SW 1271 (cell line): ENCODE data around the gene TMEM14A.
"Not testable (repeated sequence)": the region's sequence is repeated elsewhere in the genome, so short reads cannot be mapped to it uniquely, and the experiment has no call there.

Source experiments
- DNase-seq, 2 experiments: peaks; one replicate each; lab custom pipeline; 2025; lab: John Stamatoyannopoulos, UW

The TMEM14A gene

GRCh38 chr6:52657870-52658269, 13.0 kb upstream of the TMEM14A start:
- DNase-seq, result no peak

DNA sequence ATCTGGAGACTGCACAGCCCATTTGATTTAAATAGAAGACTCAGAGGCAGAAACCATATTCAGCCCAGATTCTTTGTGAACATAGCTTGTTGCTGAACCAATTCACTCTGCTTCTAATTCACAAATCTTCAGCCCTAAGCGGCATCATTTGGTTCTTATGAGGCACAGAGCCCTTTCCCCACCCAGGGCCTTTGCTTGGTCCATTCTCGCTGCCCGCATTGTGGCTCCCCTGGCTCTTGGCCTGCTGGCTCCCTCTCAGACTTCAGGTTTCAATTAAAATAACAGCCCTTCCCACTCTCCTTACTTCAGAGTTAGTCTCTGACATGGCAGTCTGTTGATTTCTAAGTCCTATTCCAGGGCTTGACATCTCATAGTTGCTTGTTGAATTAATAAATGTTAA, 9.4 kb upstream of the TMEM14A start:
- DNase-seq, result no peak

GRCh38 chr6:52662031-52662430, 8.9 kb upstream of the TMEM14A start:
- DNase-seq, result no peak

DNA sequence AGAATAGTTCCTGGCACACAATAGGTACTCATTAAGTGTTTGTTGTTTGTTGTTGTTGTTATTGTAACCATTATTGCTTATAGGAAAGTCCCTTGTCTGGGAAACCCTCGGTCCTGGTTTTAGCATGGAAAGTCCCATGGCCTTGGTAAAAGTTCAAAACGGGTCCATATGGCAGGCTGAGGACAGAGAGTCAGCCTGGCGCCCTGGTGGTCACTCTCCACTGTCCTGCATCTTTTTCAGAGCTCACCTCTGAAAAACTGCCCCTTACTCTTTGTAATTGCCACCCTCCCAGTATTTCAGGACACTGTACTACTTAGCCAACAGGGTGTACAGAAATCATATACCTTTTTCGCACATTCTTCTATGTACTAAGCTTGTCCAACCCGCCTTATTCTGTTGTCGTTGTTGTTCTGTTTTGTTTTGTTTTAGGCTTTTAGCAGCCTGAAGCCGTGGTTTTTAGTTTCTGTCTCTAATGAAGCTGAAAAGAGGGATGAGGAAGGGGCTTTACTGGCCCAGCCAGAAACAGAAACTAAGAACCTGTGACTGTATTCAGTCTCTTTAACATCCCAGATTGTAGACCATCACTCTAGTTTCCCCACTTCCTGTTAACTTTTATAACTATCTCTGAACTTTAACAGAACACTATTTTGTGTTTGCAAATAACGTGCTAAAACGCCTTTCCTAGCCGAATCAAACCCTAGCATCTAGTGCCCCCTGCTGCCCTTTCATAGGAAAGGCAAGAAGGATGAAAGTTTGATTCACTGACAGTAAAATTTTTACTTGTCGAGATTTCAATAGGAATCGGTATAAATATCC, 7.6 kb upstream of the TMEM14A start:
- DNase-seq, result peak in 1 of 2 experiments; percentile 66

GRCh38 chr6:52663936-52664185, 7.1 kb upstream of the TMEM14A start:
- no peak for DNase-seq

- peak; percentile 83 to 89 for DNase-seq
Measured at GRCh38 chr6:52664186-52664990, 6.5 kb upstream of the TMEM14A start.

GRCh38 chr6:52664991-52665686, 5.8 kb upstream of the TMEM14A start:
- DNase-seq, result no peak

DNA sequence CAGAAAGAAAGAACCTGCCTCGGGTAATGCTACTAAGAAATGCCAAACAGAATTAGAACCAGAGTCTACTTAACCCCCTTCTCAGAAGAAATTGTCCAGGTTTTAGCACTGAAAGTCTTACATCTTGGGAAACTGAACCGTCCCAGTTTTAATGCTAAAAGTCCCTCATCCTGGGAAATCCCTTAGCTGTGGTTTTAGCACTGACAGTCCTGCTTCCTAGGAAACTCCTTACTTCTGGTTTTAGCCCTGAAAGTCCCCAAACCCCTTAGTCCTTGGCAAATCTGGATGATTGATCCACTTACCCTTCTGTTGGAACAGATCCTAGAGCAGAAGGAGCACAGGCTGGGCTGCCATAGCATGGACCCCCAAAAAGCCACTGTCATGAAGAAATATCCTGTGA, 4.8 kb upstream of the TMEM14A start:
- DNase-seq, result no peak

GRCh38 chr6:52666523-52666922, 4.4 kb upstream of the TMEM14A start:
- DNase-seq, result no peak

GRCh38 chr6:52667572-52667971, 3.3 kb upstream of the TMEM14A start:
- DNase-seq, result no peak

DNA sequence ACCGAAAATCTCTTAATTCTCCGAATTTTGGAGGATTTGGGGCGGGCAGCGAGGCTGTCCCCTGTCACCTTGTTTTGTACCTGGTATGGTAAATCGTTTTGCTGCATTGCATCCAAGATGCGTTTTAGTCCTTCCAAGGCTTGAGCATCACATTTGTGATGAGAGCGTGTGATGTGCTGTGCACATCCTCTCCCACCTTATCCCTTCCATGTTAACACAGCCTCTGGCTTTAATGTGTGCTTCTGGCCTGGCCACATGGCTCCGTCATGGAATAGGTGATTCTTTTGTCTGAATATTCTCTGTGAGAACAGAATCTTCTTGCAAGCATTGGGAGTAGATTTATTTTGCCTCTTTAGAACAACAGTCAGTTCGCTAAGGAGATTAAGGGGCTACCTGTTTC, 763 bp downstream of the TMEM14A start:
- no peak for DNase-seq

- peak in 1 of 2 experiments; percentile 3 for DNase-seq
Measured at GRCh38 chr6:52672412-52673025, 1.6 kb downstream of the TMEM14A start.

DNA sequence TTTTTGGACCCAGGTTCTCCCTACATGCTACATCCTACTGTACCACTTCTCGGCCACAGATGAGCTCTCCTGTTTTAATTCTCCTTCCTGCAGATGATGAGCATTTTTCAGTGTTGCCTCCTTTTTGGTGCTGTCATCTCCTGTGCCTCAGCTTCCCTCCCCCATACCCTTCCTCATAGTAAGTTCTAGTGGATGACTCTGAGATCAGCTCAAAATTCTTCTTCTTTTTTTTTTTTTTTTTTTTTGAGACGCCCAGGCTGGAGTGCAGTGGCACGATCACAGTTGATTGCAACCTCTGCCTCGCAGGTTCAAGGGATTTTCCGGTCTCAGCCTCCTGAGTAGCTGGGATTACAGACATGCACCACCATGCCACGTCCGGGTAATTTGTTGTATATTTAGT, 3.8 kb downstream of the TMEM14A start:
- no peak for DNase-seq

- no peak for DNase-seq
Measured at GRCh38 chr6:52675372-52675771, 4.5 kb downstream of the TMEM14A start.

- DNase-seq, result not testable (repeated sequence)
Measured at GRCh38 chr6:52676631-52677030, 5.7 kb downstream of the TMEM14A start.

- no peak for DNase-seq
Measured at GRCh38 chr6:52681416-52681815, 10.5 kb downstream of the TMEM14A start.

- DNase-seq, result no peak
Measured at GRCh38 chr6:52686878-52687699, 16.2 kb downstream of the TMEM14A start.

DNA sequence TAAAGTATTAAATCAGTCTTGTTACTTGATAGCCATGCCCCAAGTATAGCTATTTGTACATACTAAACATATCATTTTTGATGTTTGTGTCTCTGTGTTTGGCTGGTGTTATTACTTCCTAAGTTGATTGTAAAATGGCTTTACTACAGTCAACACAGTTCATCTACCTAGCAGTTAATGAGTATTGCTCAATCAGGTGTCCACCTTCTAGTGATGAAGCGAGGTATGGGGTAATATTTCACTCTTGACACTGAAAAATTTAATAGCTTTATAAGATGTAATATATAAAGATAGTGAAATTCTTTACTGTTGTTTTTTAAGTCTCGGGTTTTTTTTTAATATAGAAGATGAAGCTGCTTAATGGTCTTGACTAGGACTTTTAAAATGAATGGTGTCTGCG, 18.9 kb downstream of the TMEM14A start:
- DNase-seq, result no peak

DNA sequence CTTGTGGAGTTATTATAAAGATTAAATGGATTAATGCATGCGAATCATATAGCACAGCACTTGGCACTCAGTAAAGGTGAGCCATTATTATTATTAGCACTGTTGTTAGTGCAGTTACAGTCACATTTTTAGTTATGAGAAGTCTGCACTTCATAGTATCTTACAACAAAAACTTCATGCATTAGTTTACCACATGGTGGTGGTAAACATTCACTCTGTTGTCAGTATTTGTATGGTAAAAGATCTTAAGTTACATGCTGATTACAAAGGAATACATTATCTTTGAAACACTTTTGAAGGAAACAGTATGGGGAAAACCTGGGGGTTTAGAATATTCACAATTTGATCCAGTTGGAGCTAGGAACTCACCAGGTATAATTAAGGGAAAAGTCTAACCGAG, 20.8 kb downstream of the TMEM14A start:
- no peak for DNase-seq

DNA sequence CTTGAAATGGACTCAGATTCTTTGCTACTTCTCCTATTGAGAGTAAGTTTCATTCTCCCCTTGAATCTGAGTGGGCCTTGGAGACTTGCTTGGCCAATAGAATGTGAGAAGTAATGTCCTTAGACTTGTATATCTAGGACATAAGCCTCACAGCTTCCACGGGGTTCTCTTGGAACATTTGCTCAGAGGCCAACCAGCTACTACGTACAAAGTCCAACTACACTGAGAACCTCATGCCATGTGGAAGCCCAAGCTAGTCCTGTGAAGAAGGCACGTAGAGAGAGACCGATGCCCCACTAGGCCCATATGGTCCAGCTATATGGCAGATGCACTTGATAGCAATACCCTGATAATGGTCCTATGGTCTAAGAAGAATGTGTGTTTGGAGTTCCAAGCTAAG, 22.9 kb downstream of the TMEM14A start:
- no peak for DNase-seq

GRCh38 chr6:52694404-52694803, 23.5 kb downstream of the TMEM14A start:
- DNase-seq, result no peak

- no peak for DNase-seq
Measured at GRCh38 chr6:52696418-52696817, 25.5 kb downstream of the TMEM14A start.
